Effector CD8-positive, alpha-beta T cell (primary cell): ENCODE measurements around the gene TLR8.
"Not testable (repeated sequence)": the region's sequence is repeated elsewhere in the genome, so short reads cannot be mapped to it uniquely, and the experiment has no call there.

Experiments used
- DNase-seq: peaks from one replicate; lab custom pipeline; 2025; lab: John Stamatoyannopoulos, UW

The TLR8 gene

DNA sequence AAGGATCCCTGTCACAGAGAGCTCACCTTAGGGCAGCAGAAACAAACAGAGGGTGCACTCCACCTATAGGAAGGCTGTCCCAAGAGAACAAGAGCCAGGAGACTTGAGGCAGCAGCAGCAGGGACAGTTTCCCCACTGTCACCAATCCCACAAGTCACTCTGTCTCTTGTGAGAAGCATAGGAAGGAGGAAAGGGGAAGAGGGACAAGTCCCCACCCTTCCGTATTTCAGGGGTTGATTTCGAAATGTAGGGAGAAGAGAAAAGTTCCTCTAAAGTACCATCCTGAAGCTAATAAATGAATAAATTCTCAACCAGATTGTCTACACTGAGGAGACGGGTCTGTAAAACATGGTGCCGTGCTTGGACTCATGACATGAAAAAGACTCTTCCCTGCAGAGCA, 9.5 kb upstream of the TLR8 start:
- DNase-seq, result no peak

DNA sequence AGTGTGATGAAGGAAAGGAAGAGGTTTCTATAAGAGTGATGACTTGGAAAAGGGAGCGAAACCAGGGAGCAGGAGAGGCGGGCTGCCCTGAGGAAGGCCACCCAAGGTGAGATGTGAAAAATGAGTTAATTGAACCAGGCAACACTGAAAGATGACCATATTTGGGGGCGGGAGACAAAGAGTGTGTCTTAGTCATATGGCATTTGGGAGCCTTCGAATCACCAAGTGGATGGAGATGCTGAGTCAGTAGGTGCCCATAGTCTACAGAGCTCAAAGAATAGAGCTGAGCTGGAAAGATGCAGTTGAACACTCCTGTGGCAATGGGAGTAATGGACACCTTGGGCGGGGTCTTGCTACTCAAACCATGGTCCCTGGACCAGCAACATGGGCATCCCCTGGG, 8.3 kb upstream of the TLR8 start:
- DNase-seq, result no peak

DNA sequence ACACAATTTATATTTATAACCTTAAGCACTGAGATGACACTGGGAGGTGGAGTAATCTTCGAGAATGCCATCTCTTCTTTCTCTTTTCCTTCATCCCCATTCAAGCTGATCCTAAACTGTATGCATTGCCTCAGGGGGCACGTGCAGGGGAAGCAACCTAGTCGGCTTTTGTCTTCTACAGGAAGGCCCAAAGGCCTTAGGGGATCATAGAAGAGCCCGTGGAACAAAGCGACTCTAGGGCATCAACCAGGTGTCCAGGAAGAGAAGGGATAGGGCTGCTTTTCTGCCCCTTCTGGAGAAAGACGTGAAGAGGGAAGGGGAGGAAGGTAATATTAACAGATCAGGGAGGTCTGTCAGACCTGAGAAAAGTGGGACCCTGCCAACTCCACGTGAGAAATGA, 6.9 kb upstream of the TLR8 start:
- no peak for DNase-seq

DNA sequence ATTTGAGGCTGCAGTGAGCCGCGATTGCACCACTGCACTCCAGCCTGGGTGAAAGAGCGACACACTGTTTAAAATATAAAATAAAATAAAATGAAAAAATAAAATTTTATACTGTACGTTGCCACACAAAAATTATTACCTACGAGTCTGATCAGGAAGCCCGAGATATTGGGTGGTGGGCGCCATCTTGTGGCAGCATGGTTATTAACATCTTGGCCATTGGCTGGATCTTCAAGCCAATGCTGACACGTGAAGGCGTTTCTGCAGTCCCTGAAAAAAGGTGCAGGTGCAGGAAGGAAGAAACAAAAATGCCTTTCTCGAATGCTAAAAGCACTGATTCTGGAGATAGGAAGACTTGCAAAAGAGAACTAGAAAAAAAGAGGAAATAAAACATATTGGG, 4.9 kb upstream of the TLR8 start:
- DNase-seq, result peak; percentile 47

DNA sequence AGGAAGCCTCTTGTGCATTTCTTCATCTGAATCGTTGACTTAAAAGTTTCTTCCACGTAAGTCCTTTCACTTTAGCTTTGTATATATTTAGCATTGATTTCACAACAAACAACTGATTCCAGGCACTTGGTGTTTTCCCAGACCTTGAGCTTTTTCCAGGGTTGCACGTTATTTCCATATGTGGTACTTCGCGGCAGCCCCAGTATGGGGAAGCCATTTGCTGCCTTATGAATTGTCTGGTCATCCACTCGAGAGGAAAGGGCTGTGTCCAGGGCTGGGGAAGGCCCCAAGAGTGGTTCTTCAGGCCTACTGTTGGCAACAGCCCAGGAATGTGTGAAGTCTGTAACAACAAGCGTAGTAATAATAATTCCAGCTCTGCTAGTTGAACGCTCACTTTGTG, 2.8 kb upstream of the TLR8 start:
- no peak for DNase-seq

DNA sequence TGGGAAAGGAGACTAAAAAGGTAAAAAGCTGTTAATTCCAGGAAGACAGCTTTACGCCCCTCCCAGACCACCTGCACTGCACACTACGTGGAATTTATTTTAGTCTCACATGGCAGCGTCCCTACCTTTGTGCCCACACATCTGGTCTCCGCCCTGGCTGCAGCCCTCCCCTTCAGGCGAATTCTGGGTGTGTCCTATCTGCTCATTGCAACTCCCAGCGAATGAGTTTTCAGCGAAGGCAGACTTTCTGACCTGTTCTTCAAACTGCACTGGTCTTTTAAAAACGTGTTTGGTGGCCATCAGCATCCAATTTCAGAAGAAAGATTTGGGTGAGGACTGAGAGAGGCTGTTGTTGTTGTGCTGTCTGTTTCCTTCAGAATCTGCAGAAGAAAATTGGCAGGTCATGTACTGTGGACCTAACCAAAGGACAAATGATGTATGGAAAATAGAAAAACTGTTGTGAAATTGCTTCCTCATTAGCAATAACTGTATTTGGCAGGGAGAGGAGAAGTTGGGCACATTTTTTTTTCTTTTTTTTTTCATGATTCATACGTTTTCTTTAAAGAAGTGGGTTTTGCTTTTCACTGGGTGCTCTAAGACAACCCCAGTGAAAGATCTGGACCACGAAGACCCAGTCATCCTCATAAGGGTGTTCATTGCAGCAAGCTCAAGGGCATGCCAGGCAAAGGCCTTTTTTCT, 4.2 kb downstream of the TLR8 start:
- DNase-seq, result no peak

DNA sequence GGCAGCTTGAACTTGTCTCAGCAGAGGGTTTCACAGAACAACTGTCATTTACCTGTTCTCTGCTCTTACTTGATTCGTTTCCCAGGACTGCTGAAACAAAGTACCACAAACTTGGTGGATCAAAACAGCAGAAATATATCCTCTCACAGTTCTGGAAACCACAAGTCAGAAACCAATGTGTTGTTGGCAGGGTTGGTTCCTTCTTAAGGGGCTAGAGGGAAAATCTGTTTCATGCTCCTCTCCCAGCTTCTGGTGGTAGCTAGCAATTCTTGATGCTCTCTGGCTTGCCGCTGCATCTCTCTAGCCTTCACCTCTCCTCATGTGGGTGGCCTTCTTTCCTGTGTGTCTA, 4.7 kb downstream of the TLR8 start:
- no peak for DNase-seq

DNA sequence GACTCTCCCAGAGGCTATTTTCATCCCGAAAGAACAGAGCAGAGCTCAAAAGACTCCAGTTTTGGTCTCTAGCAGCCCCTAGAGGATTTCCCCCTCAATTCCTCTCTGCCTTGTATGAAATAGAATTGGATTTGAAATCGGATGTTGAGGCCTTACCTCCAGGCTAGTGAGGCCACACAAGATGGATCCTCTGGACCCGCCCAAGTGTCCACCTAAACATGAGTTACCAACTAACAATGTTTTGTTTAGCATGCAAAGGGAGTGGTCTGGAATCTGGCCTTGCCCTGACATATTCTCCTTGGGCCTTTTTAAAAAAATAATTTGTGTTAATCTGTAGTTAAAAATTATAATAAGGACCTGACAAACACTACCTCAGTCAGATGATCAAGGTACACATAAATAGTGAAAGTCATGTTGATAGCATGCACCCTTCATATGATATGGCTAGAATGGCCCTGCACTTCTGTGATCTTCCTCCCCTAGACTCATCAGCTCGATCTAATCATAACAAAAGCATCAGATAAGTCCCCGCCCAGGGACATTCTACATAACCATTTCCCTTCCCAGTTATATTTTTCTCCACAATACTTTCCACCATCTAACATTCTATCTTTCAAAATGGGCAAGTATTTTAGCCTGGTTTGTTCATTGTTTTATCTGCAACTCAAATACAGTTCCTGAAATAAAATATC, 6.5 kb downstream of the TLR8 start:
- no peak for DNase-seq

DNA sequence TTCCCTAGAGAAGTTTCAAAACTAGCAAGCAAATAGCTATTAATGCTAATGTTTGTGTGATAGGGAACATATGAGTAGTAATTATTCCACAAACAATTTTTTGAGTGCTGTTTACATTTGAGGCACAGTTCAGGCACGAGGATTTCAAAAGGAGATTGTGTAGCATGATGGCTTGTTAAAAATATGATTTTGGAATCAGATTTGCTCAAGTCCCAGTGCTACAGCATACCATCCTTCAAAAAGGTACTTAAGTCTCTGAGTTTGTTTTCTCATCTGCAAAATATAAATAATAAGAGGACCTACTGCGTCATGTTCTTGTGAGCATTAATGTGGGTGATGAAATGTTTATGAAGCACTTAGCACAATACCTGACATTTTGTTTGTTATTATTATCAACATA, 11.3 kb downstream of the TLR8 start:
- no peak for DNase-seq

DNA sequence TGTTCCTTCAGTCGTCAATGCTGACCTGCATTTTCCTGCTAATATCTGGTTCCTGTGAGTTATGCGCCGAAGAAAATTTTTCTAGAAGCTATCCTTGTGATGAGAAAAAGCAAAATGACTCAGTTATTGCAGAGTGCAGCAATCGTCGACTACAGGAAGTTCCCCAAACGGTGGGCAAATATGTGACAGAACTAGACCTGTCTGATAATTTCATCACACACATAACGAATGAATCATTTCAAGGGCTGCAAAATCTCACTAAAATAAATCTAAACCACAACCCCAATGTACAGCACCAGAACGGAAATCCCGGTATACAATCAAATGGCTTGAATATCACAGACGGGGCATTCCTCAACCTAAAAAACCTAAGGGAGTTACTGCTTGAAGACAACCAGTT, 12.6 kb downstream of the TLR8 start:
- DNase-seq, result no peak

DNA sequence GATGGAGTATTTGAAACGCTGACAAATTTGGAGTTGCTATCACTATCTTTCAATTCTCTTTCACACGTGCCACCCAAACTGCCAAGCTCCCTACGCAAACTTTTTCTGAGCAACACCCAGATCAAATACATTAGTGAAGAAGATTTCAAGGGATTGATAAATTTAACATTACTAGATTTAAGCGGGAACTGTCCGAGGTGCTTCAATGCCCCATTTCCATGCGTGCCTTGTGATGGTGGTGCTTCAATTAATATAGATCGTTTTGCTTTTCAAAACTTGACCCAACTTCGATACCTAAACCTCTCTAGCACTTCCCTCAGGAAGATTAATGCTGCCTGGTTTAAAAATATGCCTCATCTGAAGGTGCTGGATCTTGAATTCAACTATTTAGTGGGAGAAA, 13.2 kb downstream of the TLR8 start:
- DNase-seq, result no peak

DNA sequence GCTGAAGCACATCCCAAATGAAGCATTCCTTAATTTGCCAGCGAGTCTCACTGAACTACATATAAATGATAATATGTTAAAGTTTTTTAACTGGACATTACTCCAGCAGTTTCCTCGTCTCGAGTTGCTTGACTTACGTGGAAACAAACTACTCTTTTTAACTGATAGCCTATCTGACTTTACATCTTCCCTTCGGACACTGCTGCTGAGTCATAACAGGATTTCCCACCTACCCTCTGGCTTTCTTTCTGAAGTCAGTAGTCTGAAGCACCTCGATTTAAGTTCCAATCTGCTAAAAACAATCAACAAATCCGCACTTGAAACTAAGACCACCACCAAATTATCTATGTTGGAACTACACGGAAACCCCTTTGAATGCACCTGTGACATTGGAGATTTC, 14.6 kb downstream of the TLR8 start:
- no peak for DNase-seq

DNA sequence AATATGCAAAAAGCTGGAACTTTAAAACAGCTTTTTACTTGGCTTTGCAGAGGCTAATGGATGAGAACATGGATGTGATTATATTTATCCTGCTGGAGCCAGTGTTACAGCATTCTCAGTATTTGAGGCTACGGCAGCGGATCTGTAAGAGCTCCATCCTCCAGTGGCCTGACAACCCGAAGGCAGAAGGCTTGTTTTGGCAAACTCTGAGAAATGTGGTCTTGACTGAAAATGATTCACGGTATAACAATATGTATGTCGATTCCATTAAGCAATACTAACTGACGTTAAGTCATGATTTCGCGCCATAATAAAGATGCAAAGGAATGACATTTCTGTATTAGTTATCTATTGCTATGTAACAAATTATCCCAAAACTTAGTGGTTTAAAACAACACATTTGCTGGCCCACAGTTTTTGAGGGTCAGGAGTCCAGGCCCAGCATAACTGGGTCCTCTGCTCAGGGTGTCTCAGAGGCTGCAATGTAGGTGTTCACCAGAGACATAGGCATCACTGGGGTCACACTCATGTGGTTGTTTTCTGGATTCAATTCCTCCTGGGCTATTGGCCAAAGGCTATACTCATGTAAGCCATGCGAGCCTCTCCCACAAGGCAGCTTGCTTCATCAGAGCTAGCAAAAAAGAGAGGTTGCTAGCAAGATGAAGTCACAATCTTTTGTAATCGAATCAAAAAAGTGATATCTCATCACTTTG, 15.6 kb downstream of the TLR8 start:
- DNase-seq, result no peak

DNA sequence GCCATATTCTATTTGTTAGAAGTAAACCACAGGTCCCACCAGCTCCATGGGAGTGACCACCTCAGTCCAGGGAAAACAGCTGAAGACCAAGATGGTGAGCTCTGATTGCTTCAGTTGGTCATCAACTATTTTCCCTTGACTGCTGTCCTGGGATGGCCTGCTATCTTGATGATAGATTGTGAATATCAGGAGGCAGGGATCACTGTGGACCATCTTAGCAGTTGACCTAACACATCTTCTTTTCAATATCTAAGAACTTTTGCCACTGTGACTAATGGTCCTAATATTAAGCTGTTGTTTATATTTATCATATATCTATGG, 16.1 kb downstream of the TLR8 start:
- no peak for DNase-seq

DNA sequence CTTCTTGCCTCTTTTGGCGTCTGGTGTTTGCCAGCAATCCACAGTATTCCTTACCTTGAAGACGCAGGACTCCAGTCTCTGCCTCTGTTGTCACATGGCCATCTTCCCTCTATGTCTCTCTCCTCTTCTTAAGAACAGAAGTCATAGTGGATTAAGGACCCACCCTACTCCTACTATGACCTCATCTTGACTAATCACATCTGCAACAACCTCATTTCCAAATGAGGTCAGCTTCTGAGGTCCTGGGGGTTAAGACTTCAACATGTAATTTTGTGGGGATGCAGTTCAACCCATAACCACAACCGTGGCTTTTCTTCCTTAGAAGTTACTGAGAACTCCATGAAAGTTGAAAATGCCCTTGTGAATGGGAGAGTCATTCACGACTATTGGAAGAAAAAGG, 23.3 kb downstream of the TLR8 start:
- no peak for DNase-seq

DNA sequence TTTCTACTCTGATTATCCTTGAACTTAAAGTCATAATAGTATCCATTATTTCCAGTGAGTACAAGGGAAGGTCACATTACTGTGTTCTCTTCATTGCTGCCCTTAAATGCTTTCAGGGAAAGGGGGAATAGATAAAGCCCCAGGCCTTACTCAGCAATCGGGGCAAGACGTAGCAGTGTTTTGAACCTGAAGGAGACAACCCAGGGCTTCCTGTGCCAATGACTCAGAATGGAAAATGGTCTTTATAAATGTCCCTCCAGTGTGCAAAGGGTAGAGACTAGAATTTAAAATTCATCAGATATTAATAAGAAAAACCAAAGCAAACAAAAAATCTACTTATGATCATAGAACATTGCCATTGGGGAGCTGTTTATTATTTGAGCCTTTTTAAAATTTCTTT, 23.7 kb downstream of the TLR8 start:
- no peak for DNase-seq

DNA sequence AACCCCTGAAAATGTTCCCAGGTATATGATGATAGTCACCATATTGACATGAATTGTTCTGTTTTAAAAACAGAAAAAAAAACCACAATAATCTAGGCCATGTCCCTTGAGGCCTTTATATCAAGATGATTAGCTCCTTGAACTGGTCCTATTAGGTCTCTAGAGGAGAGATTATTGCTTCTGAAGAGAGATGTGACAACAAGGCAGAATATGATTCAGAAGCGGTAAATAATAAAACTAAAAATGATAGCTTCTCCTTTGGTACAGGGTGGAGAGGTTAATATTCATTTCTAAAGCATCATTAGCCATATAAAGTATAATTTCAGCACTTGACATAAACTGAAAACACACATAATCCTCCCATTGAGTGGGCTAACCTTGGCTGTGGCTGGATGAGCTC, 25.8 kb downstream of the TLR8 start:
- DNase-seq, result no peak

DNA sequence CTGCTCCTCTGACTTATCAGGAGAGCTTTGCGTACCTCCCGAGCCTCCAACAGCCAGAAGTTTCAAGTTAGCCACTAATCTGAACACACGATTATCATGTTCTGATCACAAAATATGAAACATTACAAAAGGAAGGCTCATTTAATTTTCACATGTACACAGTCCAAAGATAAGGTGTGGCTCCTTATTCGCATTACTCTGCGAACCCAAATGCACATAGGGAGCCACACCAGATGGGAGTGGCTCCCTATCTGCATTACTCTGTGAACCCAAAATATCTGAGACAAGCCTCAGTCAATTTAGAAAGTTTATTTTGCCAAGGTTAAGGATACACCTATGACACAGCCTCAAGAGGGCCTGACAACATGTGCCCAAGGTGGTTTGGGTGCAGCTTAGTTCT, 28.4 kb downstream of the TLR8 start:
- DNase-seq, result no peak

DNA sequence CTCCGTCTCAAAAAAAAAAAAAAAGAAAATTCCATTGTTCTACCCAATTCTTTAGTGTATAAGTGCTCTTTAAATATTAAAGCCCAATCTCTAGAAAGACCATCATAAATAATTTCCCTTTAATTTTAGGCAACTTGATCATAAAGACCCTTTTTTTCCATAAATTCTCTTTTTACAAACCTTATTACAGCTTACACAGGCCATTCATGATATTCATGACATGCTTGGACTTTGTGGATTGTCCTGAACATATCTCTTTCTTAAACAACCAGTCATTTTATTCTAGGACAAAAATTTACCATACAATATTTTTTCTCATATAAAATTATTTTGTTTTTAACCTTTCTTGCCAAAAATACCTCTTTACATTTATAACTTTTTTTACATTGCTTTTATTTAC, 30.5 kb downstream of the TLR8 start:
- no peak for DNase-seq

DNA sequence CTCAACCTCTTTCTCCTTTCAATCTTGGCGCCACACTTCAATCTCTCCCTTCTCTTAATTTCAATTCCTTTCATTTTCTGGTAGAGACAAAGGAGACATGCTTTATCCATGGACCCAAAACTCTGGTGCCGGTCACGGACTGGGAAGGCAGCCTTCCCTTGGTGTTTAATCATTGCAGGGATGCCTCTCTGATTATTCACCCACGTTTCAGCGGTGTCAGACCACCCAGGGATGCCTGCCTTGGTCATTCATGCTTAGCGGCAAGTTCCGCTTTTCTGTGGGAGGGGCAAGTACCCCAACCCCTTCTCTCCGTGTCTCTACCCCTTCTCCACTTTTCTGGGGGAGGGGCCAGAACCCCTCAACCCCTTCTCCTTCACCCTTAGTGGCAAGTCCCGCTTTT, 34.1 kb downstream of the TLR8 start:
- DNase-seq, result not testable (repeated sequence)

DNA sequence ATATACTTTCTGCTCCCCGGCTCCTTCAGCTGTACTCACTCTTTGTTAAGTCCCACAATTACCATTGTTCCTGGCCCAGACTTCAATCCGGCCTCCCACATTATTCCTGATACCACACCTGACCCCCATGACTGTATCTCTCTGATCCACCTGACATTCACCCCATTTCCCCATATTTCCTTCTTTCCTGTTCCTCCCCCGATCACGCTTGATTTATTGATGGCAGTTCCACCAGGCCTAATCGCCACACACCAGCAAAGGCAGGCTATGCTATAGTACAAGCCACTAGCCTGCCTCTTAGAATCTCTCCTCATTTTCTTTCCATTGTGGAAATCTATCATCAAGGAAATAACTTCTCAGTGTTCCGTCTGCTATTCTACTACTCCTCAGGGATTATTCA, 37.2 kb downstream of the TLR8 start:
- not testable (repeated sequence) for DNase-seq

DNA sequence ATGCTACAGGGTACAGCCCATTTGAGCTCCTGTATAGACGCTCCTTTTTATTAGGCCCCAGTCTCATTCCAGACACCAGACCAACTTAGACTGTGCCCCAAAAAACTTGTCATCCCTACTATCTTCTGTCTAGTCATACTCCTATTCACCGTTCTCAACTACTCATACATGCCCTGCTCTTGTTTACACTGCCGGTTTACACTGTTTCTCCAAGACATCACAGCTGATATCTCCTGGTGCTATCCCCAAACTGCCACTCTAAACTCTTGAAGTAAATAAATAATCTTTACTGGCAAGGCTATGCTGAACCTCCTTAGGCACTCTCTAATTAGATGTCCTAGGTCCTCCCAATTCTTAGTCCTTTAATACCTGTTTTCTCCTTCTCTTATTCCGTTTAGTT, 38.0 kb downstream of the TLR8 start:
- DNase-seq, result not testable (repeated sequence)

DNA sequence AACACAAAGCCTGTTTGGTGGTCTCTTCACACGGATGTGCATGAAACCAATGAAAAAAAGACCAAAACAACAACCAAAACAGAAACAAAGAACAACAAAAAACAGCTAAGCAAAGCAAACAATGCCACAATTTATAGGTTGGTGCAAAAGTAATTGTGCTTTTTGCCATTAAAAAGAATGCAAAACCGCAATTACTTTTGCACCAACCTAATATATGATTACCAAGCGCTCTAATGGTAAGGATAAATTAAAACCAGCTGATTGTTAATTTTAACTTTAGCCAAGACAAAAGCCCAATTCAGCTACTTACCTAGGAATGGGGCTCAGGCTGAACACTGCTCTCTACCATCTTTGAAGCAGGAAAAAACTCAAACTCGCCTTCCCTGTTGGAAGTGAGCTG, 39.1 kb downstream of the TLR8 start:
- no peak for DNase-seq

DNA sequence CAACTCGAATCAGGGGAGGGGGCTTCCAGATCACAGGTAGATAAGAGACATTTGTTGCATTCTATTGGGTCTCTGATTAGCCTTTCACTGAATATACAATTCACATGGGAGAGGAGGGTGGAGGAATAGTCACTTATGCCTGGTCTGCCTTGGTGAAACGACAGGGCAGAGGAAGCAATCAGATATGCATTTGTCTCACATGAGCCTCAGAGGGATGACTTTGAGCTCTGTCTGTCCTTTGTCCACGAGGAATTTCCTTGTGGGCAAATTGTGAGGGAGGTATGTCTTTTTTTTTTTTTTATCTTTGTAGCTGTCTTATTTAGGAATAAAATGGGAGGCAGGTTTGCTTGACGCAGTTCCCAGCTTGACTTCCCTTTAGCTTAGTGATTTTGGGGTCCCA, 40.0 kb downstream of the TLR8 start:
- DNase-seq, result no peak
